Stimulated activated naive B cell treated with anti-CD40 and anti-IgM and Interleukin-4, amounts not matched to agents 10 μg/mL and 1 μg/mL and 100 μg/mL, for 72 hours (primary cell): ENCODE measurements around the gene MAP2K2.
A peak's percentile ranks its signal among the peaks of the same experiment; 100 is the strongest.
"Not testable (repeated sequence)": the region's sequence is repeated elsewhere in the genome, so short reads cannot be mapped to it uniquely, and the experiment has no call there.

Source experiments
- ATAC-seq, 2 donors: fragments of 150-1000 bp; cut with Tn5 transposase; replicated peaks; 2 replicates each; pipeline ENCODE4 v1.10.0; 2021; ENCODE audit warnings: moderate library complexity in 1 of 2
- DNase-seq: peaks from one replicate; pipeline ENCODE4 v3.0.0; 2021
- H3K27ac Mint-ChIP-seq: one replicate; pipeline ENCODE4 v1.8.0; 2022; ENCODE audit warnings: mild to moderate bottlenecking, mixed read lengths
- H3K27me3 Mint-ChIP-seq, 2 donors: one replicate each; pipeline ENCODE4 v1.8.0; 2022; ENCODE audit warnings: mixed read lengths in 2 of 2
- H3K36me3 Mint-ChIP-seq, 2 donors: one replicate each; pipeline ENCODE4 v1.8.0; 2022; ENCODE audit warnings: mixed read lengths in 2 of 2, mild to moderate bottlenecking in 1 of 2
- H3K4me1 Mint-ChIP-seq, 2 donors: one replicate each; pipeline ENCODE4 v1.8.0; 2022; ENCODE audit warnings: mixed read lengths in 2 of 2, mild to moderate bottlenecking in 1 of 2
- H3K4me3 Mint-ChIP-seq, 2 donors: one replicate each; pipeline ENCODE4 v1.8.0; 2022; ENCODE audit warnings: mild to moderate bottlenecking in 2 of 2, mixed read lengths in 2 of 2, moderate library complexity in 1 of 2
- H3K9me3 Mint-ChIP-seq, 2 donors: one replicate each; pipeline ENCODE4 v1.8.0; 2022; ENCODE audit warnings: mixed read lengths in 2 of 2, mild to moderate bottlenecking in 1 of 2

MAP2K2 gene

GRCh38 chr19:4142916-4143315 lies 19.0 kb upstream of the MAP2K2 start:
- not testable (repeated sequence) for H3K27ac Mint-ChIP-seq, H3K36me3 Mint-ChIP-seq, ATAC-seq, H3K9me3 Mint-ChIP-seq, H3K4me3 Mint-ChIP-seq, DNase-seq
- peaks cover 29 to 33% of the 10 kb centered on the region in 2 donors for H3K27me3 Mint-ChIP-seq
- peaks cover 11 to 13% of the 10 kb centered on the region in 2 donors for H3K4me1 Mint-ChIP-seq

GRCh38 chr19:4140237-4140711 lies 16.4 kb upstream of the MAP2K2 start:
- ATAC-seq (peak; percentile 82 to 90), DNase-seq (no peak)
- Mint-ChIP-seq H3K27ac (no peak overlapping the region), H3K27me3 (peaks cover 15 to 20% of the 10 kb centered on the region in 2 donors), H3K36me3 (no peaks in the 10 kb centered on the region), H3K9me3 (peaks cover 0 to 4% of the 10 kb centered on the region in 2 donors), H3K4me3 (peak overlapping the region; percentile 52 to 58), H3K4me1 (peaks cover 9 to 13% of the 10 kb centered on the region in 2 donors)

- peaks cover 0 to 4% of the 10 kb centered on the region in 2 donors for H3K9me3 Mint-ChIP-seq
- no peaks in the 10 kb centered on the region for H3K36me3 Mint-ChIP-seq
- DNase-seq, result peak; percentile 73
- peak overlapping the region; percentile 26 to 60 for H3K4me3 Mint-ChIP-seq
- peak overlapping the region; percentile 87 for H3K27ac Mint-ChIP-seq
- peaks cover 9 to 13% of the 10 kb centered on the region in 2 donors for H3K4me1 Mint-ChIP-seq
- H3K27me3 Mint-ChIP-seq, result peaks cover 13 to 18% of the 10 kb centered on the region in 2 donors
- peak; percentile 84 to 89 for ATAC-seq
Observed at GRCh38 chr19:4139614-4140236, 15.8 kb upstream of the MAP2K2 start.

DNA sequence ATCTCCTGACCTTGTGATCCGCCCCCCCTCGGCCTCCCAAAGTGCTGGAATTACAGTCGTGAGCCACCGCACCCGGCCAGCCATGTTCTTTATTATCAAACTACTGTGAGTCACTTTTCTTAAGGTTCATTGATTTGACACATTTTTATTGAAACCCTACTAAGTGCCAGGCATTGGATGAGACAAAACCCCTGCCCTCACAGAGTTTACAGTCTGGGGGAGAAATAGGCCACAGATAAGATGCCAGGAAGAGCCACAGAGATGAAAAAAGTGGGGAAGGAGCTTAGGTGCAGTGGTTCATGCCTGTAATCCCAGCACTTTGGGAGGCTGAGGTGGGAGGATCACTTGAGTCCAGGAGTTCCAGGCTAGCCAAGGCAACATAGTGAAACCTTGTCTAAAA lies 14.5 kb upstream of the MAP2K2 start:
- Mint-ChIP-seq H3K27ac (no peak overlapping the region), H3K4me1 (peaks cover 9 to 13% of the 10 kb centered on the region in 2 donors), H3K9me3 (peaks cover 0 to 4% of the 10 kb centered on the region in 2 donors), H3K27me3 (peaks cover 2 to 11% of the 10 kb centered on the region in 2 donors), H3K4me3 (no peak overlapping the region), H3K36me3 (no peaks in the 10 kb centered on the region)
- DNase-seq, result no peak
- no peak for ATAC-seq

- no peak for ATAC-seq
- Mint-ChIP-seq H3K27me3 (peaks cover 0 to 10% of the 10 kb centered on the region in 2 donors), H3K27ac (no peak overlapping the region)
Observed at GRCh38 chr19:4136680-4137088, 12.8 kb upstream of the MAP2K2 start.

DNA sequence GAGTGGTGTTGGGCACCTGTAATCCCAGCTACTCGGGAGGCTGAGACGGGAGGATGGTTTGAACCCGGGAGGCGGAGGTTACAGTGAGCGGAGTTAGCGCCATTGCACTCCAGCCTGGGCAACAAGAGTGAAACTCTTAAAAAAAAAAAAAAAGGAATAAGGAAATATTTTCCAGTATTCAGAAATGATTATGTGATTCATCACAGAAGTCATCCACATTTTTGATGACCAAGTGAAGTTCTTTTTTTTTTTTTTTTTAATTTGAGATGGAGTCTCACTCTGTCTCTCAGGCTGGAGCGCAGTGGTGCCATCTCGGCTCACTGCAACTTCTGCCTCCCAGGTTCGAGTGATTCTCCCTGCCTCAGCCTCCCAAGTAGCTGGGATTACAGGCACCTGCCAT lies 11.5 kb upstream of the MAP2K2 start:
- DNase-seq, H3K4me3 Mint-ChIP-seq, H3K27ac Mint-ChIP-seq, H3K36me3 Mint-ChIP-seq, H3K9me3 Mint-ChIP-seq, ATAC-seq, H3K4me1 Mint-ChIP-seq: not testable (repeated sequence)
- H3K27me3 Mint-ChIP-seq, result peaks cover 6 to 15% of the 10 kb centered on the region in 2 donors

More at GRCh38 chr19:4136680-4137088, 12.8 kb upstream of the MAP2K2 start:
- DNase-seq, result no peak
- Mint-ChIP-seq H3K9me3 (peaks cover 0 to 4% of the 10 kb centered on the region in 2 donors), H3K4me1 (peaks cover 9 to 13% of the 10 kb centered on the region in 2 donors), H3K4me3 (no peak overlapping the region), H3K36me3 (no peaks in the 10 kb centered on the region)

- ATAC-seq (no peak), DNase-seq (no peak)
- no peaks in the 10 kb centered on the region for H3K9me3 Mint-ChIP-seq
- no peak overlapping the region for H3K27ac Mint-ChIP-seq
- no peaks in the 10 kb centered on the region for H3K36me3 Mint-ChIP-seq
- H3K27me3 Mint-ChIP-seq, result peaks cover 6 to 15% of the 10 kb centered on the region in 2 donors
- no peak overlapping the region for H3K4me3 Mint-ChIP-seq
- H3K4me1 Mint-ChIP-seq, result peaks cover under 1% of the 10 kb centered on the region in 2 donors
Observed at GRCh38 chr19:4134351-4134750, 10.4 kb upstream of the MAP2K2 start.

DNA sequence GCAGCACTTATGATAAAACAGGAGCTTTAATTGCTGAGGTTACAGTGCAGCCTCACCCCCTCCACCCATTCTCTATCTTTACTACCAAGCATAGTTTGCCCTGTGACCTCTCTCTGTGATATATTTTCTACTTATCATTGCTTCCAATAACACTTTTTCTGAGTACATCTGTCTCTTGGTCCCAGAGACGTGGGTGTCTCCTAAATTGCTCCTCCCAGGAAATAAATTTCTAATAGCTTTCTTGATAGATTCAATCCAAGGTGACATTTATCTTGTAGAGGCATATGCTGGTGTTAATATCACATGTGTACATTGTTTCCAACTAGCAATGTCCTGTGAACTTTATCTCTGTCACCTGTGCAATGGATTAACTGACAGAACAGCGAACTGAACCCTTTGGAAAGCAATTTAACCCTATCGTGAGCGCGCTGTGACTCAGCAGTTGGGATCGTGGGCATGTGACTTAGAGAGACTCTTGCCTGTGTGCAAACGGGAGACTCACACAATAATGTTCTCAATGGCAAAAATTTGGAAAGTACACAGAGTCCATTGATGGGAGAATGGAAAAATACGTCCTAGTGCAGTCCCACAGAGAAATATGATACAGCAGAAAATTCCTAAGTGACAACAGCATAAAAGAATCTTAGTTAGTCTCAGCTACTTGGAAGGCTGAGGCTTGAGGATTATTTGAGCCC lies 7.0 kb upstream of the MAP2K2 start:
- Mint-ChIP-seq H3K27ac (no peak overlapping the region), H3K27me3 (peaks cover 6 to 15% of the 10 kb centered on the region in 2 donors), H3K4me3 (no peak overlapping the region), H3K36me3 (no peaks in the 10 kb centered on the region), H3K9me3 (no peaks in the 10 kb centered on the region), H3K4me1 (no peaks in the 10 kb centered on the region)
- DNase-seq (no peak), ATAC-seq (no peak)

DNA sequence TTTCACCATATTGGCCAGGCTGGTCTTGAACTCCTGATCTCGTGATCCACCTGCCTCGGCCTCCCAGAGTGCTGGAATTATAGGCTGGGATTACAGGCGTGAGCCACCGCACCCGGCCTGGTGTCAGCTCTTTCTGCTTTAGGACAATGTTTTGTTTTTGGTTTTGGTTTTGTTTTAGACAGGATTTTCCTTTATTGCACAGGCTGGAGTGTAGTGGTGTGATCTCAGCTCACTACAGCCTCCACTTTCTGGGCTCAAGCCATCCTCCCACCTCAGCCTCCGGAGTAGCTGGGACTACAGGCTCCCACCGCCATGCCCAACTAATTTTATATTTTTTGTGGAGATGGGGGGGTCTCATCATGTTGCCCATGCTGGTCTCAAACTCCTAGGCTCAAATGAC lies 5.1 kb upstream of the MAP2K2 start:
- H3K27ac Mint-ChIP-seq, DNase-seq, H3K36me3 Mint-ChIP-seq, H3K4me1 Mint-ChIP-seq, H3K4me3 Mint-ChIP-seq, ATAC-seq, H3K9me3 Mint-ChIP-seq: not testable (repeated sequence)
- peaks cover 6 to 15% of the 10 kb centered on the region in 2 donors for H3K27me3 Mint-ChIP-seq

GRCh38 chr19:4127322-4127721 lies 3.4 kb upstream of the MAP2K2 start:
- DNase-seq, result not testable (repeated sequence)

GRCh38 chr19:4124638-4125037 lies 716 bp upstream of the MAP2K2 start:
- DNase-seq, result no peak
- H3K9me3 Mint-ChIP-seq, result no peaks in the 10 kb centered on the region
- peaks cover 20 to 27% of the 10 kb centered on the region in 2 donors for H3K4me1 Mint-ChIP-seq
- peaks cover 2 to 15% of the 10 kb centered on the region in 2 donors for H3K36me3 Mint-ChIP-seq
- peak overlapping the region; percentile 20 to 76 for H3K4me3 Mint-ChIP-seq
- peak overlapping the region; percentile 81 for H3K27ac Mint-ChIP-seq
- H3K27me3 Mint-ChIP-seq, result no peaks in the 10 kb centered on the region
- no peak for ATAC-seq

More at GRCh38 chr19:4127322-4127721, 3.4 kb upstream of the MAP2K2 start:
- not testable (repeated sequence) for H3K4me3 Mint-ChIP-seq, H3K27ac Mint-ChIP-seq, ATAC-seq, H3K36me3 Mint-ChIP-seq, H3K27me3 Mint-ChIP-seq, H3K9me3 Mint-ChIP-seq
- peaks cover 13 to 17% of the 10 kb centered on the region in 2 donors for H3K4me1 Mint-ChIP-seq

DNA sequence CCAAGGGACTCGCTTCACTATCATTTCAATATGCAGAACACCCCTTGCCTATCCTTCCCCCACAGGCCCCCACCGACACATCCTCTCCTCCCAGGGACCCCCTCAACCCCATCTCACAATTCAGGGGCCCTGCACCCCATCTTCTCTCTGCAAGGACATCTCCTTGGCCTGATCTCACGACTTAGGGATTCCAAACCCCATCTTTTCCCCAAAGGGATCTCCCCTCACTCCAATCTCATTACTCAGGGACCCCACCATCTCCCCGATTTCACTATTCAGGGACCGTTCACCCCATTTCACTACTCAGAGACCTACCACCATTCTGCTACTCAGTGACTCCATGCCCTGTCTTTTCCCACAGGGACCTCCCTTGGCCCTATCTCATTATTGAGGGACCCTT lies 1.4 kb downstream of the MAP2K2 start:
- H3K36me3 Mint-ChIP-seq, result peaks cover 10 to 24% of the 10 kb centered on the region in 2 donors
- DNase-seq, result no peak
- ATAC-seq, result no peak
- H3K27ac Mint-ChIP-seq, result peak overlapping the region; percentile 99
- H3K9me3 Mint-ChIP-seq, result no peaks in the 10 kb centered on the region
- peak overlapping the region; percentile 92 to 98 for H3K4me3 Mint-ChIP-seq
- H3K4me1 Mint-ChIP-seq, result peaks cover 25 to 29% of the 10 kb centered on the region in 2 donors
- H3K27me3 Mint-ChIP-seq, result no peaks in the 10 kb centered on the region

GRCh38 chr19:4121815-4122214 lies 2.1 kb downstream of the MAP2K2 start:
- ATAC-seq (no peak), DNase-seq (no peak)
- Mint-ChIP-seq H3K9me3 (no peaks in the 10 kb centered on the region), H3K4me1 (peaks cover 25 to 36% of the 10 kb centered on the region in 2 donors), H3K27me3 (no peaks in the 10 kb centered on the region), H3K27ac (peak overlapping the region; percentile 25), H3K36me3 (peaks cover 12 to 30% of the 10 kb centered on the region in 2 donors), H3K4me3 (peak overlapping the region; percentile 21 to 39)

GRCh38 chr19:4121273-4121612 lies 2.7 kb downstream of the MAP2K2 start:
- Mint-ChIP-seq H3K4me1 (peaks cover 27 to 40% of the 10 kb centered on the region in 2 donors), H3K27me3 (no peaks in the 10 kb centered on the region), H3K9me3 (no peaks in the 10 kb centered on the region), H3K27ac (no peak overlapping the region), H3K4me3 (no peak overlapping the region), H3K36me3 (peaks cover 12 to 33% of the 10 kb centered on the region in 2 donors)
- ATAC-seq (no peak), DNase-seq (no peak)
